Osteoblast (primary cell): ENCODE results near the gene NT5DC3. TPM values are rescaled to one million over a fixed set of nuclear protein-coding genes. Genes with fewer than 3 reads are reported as not detected.

Experiments
- DNase-seq: peaks from one replicate; pipeline ENCODE4 v3.0.0; 2011; ENCODE audit warnings: low spot score, mixed read lengths; ENCODE audit not compliant: insufficient read length; ENCODE audit errors: missing footprints
- H2AFZ ChIP-seq: 2 replicates; pipeline ENCODE4 v1.6.0; 2011; ENCODE audit warnings: mild to moderate bottlenecking, low read length
- H3K27ac ChIP-seq: 2 replicates; pipeline ENCODE4 v1.5.1; 2011; ENCODE audit warnings: mild to moderate bottlenecking, low read depth, low read length, moderate library complexity
- H3K27me3 ChIP-seq: 2 replicates; pipeline ENCODE4 v1.6.0; 2012; ENCODE audit warnings: mild to moderate bottlenecking, control low read depth, inconsistent platforms, low read length, moderate library complexity; ENCODE audit not compliant: insufficient read depth
- H3K36me3 ChIP-seq: 2 replicates; pipeline ENCODE4 v1.5.1; 2011; ENCODE audit warnings: mild to moderate bottlenecking, low read length, control low read depth, moderate library complexity; ENCODE audit not compliant: insufficient read depth
- H3K4me1 ChIP-seq: 2 replicates; pipeline ENCODE4 v1.5.1; 2011; ENCODE audit warnings: mild to moderate bottlenecking, low read length, control low read depth, moderate library complexity; ENCODE audit not compliant: insufficient read depth
- H3K4me2 ChIP-seq: 2 replicates; pipeline ENCODE4 v1.6.0; 2011; ENCODE audit warnings: mild to moderate bottlenecking, low read length; ENCODE audit not compliant: insufficient read depth
- H3K4me3 ChIP-seq: fragments of 200-600 bp; sonication (generic); 3 replicates; pipeline ENCODE4 v1.5.1; 2012; ENCODE audit warnings: mild to moderate bottlenecking, low read length, inconsistent platforms; ENCODE audit not compliant: insufficient read depth
- H3K79me2 ChIP-seq: 2 replicates; pipeline ENCODE4 v1.6.0; 2012; ENCODE audit warnings: mild to moderate bottlenecking, low read length, control low read depth, inconsistent platforms; ENCODE audit not compliant: insufficient read depth
- H3K9me3 ChIP-seq: 2 replicates; pipeline ENCODE4 v1.5.1; 2011; ENCODE audit warnings: low read depth, low read length, control low read depth
- H4K20me1 ChIP-seq: 2 replicates; pipeline ENCODE4 v1.6.0; 2012; ENCODE audit warnings: mild to moderate bottlenecking, low read length, control low read depth; ENCODE audit not compliant: insufficient read depth
- CTCF ChIP-seq: IDR thresholded peaks from 2 replicates; pipeline ENCODE4 v1.5.1; 2011; ENCODE audit warnings: mild to moderate bottlenecking, low read depth, low read length, moderate library complexity; ENCODE audit errors: extremely low read depth
- total RNA-seq: library from RNA; depleted of rRNA; stranded (reverse); fragments of >200 nt; gene quantifications from 2 replicates; pipeline ENCODE4 v1.2.3, GENCODE V29; 2012

NT5DC3 gene
- total RNA-seq, 1 donor = 10.1 TPM

- no peak overlapping the region for H3K4me3 ChIP-seq
- peaks cover 77% of the 10 kb centered on the region for H3K79me2 ChIP-seq
- H3K27me3 ChIP-seq = no peaks in the 10 kb centered on the region
- peaks cover 18% of the 10 kb centered on the region for H3K4me1 ChIP-seq
- H3K4me2 ChIP-seq = no peak overlapping the region
- no peaks in the 10 kb centered on the region for H3K36me3 ChIP-seq
- TF ChIP-seq CTCF = no peak
- no peak for DNase-seq
- peaks cover 7% of the 10 kb centered on the region for H4K20me1 ChIP-seq
- H2AFZ ChIP-seq = no peak overlapping the region
- H3K27ac ChIP-seq = no peak overlapping the region
- H3K9me3 ChIP-seq = no peaks in the 10 kb centered on the region
Measured at GRCh38 chr12:103830730-103831320, 10.2 kb downstream of the NT5DC3 start.

DNA sequence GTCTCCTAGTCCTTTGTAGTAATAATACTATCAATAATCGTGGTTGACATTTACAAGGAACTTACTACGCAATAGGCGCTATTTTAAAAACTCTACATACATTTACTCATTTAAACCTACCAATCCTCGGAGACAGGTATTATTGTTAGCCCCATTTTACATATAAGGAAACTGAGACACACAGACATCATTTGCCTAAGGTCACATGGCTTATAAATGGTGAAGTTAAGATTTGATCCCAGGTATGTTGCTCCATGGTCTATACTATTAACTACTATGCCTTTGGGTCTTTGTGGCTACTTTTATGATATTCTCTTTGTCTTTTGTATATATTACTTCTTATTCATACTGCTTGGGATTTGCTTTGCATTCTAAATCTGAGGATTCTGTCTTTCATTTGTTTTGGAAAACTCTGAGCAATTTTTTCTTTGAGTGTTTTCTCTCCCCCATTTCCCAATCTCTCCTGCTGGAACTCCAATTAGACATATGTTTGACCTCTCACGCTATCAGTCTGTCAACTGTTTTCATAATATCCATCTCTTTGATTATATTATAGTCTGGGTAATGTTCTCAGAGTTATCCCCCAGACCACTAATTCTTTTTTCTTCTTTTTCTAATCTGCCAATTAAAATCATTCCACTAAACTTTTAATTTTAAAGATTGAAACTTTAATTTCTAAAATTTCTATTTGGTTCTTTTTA, 10.9 kb downstream of the NT5DC3 start:
- no peaks in the 10 kb centered on the region for H3K36me3 ChIP-seq
- H3K4me2 ChIP-seq = no peak overlapping the region
- DNase-seq = no peak
- no peaks in the 10 kb centered on the region for H3K9me3 ChIP-seq
- TF ChIP-seq CTCF = no peak
- H3K4me3 ChIP-seq = no peak overlapping the region
- peaks cover 77% of the 10 kb centered on the region for H3K79me2 ChIP-seq
- peaks cover 11% of the 10 kb centered on the region for H4K20me1 ChIP-seq
- no peaks in the 10 kb centered on the region for H3K27me3 ChIP-seq
- no peak overlapping the region for H3K27ac ChIP-seq
- H2AFZ ChIP-seq = no peak overlapping the region
- H3K4me1 ChIP-seq = peaks cover 22% of the 10 kb centered on the region

DNA sequence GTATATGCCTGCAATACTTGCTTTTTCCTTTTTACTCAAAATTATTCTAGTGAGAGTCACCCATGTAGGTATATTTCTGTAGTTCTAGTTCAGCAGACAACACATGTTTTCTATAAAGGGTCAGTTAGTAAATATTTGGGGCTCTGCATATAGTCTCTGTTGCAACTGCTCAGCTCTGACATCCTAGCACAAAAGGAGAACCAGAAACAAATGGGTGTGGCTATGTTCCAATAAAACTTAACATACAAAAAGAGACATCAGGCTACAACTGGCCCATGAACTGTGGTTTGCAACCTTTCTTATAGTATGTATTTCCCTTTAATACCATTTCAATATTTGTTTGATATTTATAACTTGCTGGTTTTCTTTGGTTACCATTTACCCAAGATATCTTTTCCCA, 11.9 kb downstream of the NT5DC3 start:
- H3K9me3 ChIP-seq = no peaks in the 10 kb centered on the region
- H3K36me3 ChIP-seq = no peaks in the 10 kb centered on the region
- peaks cover 10% of the 10 kb centered on the region for H4K20me1 ChIP-seq
- no peaks in the 10 kb centered on the region for H3K27me3 ChIP-seq
- H3K4me3 ChIP-seq = no peak overlapping the region
- H2AFZ ChIP-seq = no peak overlapping the region
- H3K4me1 ChIP-seq = peaks cover 21% of the 10 kb centered on the region
- no peak overlapping the region for H3K4me2 ChIP-seq
- H3K27ac ChIP-seq = no peak overlapping the region
- TF ChIP-seq CTCF = no peak
- DNase-seq = no peak
- peaks cover 77% of the 10 kb centered on the region for H3K79me2 ChIP-seq

GRCh38 chr12:103827911-103828391, 13.1 kb downstream of the NT5DC3 start:
- H3K4me3 ChIP-seq = no peak overlapping the region
- H4K20me1 ChIP-seq = peaks cover 10% of the 10 kb centered on the region
- no peak for TF ChIP-seq CTCF
- H3K36me3 ChIP-seq = no peaks in the 10 kb centered on the region
- H3K79me2 ChIP-seq = peaks cover 78% of the 10 kb centered on the region
- H3K27ac ChIP-seq = no peak overlapping the region
- H3K9me3 ChIP-seq = no peaks in the 10 kb centered on the region
- H2AFZ ChIP-seq = no peak overlapping the region
- no peak overlapping the region for H3K4me2 ChIP-seq
- no peaks in the 10 kb centered on the region for H3K27me3 ChIP-seq
- H3K4me1 ChIP-seq = peaks cover 12% of the 10 kb centered on the region
- DNase-seq = no peak
